Suprapubic skin (tissue), 3 donors: Measurements from ENCODE around the gene MYH8.

Source experiments
- EP300 ChIP-seq: sonication (generic); formaldehyde crosslinking; IDR thresholded peaks from one replicate; pipeline ENCODE4 v1.6.1; 2017; ENCODE audit warnings: antibody characterized with exemption
- TF ChIP-seq, protein P1 (sequence below), 2 donors: fragments of 200-600 bp in 1 of 2; fragments of 450-650 bp in 1 of 2; sonication (generic) in 1 of 2; IDR thresholded peaks; one replicate each; pipeline ENCODE4 v1.5.1; 2016 to 2019; ENCODE audit warnings: antibody characterized with exemption in 2 of 2, mild to moderate bottlenecking in 1 of 2, moderate library complexity in 1 of 2

DNA sequence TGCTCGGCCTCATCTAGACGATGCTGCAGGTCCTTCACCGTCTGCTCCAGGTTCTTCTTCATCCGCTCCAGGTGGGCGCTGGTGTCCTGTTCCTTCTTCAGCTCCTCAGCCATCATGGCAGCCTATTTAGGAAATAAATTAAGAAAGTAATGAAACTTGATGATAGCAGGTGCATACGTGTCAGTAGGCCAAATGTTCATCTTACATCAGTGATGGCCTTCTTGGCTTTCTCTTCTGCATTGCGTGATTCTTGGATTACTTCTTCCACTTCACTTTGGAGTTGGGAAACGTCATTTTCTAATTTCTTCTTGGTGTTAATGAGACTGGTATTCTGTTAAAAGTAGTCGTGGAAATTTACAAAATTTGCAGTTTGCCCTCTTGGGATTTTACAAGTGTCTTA, 28.9 kb downstream of the MYH8 start:
- TF ChIP-seq, protein P1, sequence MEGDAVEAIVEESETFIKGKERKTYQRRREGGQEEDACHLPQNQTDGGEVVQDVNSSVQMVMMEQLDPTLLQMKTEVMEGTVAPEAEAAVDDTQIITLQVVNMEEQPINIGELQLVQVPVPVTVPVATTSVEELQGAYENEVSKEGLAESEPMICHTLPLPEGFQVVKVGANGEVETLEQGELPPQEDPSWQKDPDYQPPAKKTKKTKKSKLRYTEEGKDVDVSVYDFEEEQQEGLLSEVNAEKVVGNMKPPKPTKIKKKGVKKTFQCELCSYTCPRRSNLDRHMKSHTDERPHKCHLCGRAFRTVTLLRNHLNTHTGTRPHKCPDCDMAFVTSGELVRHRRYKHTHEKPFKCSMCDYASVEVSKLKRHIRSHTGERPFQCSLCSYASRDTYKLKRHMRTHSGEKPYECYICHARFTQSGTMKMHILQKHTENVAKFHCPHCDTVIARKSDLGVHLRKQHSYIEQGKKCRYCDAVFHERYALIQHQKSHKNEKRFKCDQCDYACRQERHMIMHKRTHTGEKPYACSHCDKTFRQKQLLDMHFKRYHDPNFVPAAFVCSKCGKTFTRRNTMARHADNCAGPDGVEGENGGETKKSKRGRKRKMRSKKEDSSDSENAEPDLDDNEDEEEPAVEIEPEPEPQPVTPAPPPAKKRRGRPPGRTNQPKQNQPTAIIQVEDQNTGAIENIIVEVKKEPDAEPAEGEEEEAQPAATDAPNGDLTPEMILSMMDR (IDR thresholded peaks at IDR 0.05): no peak
- TF ChIP-seq EP300: no peak
